SK-N-SH treated with all-trans-retinoic acid at 6 μM for 48 hours (cell line): Measurements from ENCODE around the gene ZGLP1.

Experiments used
- ATAC-seq: fragments of 200-7000 bp; cut with Tn5 transposase; 3 replicates; pipeline ENCODE4 v1.9.1; 2020; ENCODE audit warnings: mild to moderate bottlenecking, moderate library complexity
- ARNTL ChIP-seq: fragments of 450-650 bp; formaldehyde crosslinking; IDR thresholded peaks from 2 replicates; pipeline ENCODE4 v1.5.0; 2020; ENCODE audit warnings: low read depth, mild to moderate bottlenecking, moderate library complexity, borderline replicate concordance
- BACH2 ChIP-seq: fragments of 250-450 bp; sonication (Bioruptor Pico); IDR thresholded peaks from 2 replicates; pipeline ENCODE4 v1.9.0; 2021; ENCODE audit warnings: mild to moderate bottlenecking, borderline replicate concordance
- CREB5 ChIP-seq: fragments of 250-450 bp; sonication (Bioruptor Pico); IDR thresholded peaks from 2 replicates; pipeline ENCODE4 v1.5.1; 2020; ENCODE audit warnings: low read depth, mild to moderate bottlenecking, moderate library complexity
- CSDC2 ChIP-seq: fragments of 250-450 bp; sonication (Bioruptor Pico); IDR thresholded peaks from 2 replicates; pipeline ENCODE4 v1.5.0; 2020; ENCODE audit warnings: mild to moderate bottlenecking, moderate library complexity
- CSRNP3 ChIP-seq: fragments of 250-450 bp; sonication (Bioruptor Pico); IDR thresholded peaks from 2 replicates; pipeline ENCODE4 v1.5.1; 2021; ENCODE audit warnings: mild to moderate bottlenecking, moderate library complexity
- ESRRG ChIP-seq: fragments of 250-450 bp; sonication (Bioruptor Pico); IDR thresholded peaks from 2 replicates; pipeline ENCODE4 v1.6.1; 2021; ENCODE audit warnings: mild to moderate bottlenecking
- GLIS3 ChIP-seq: fragments of 250-450 bp; sonication (Bioruptor Pico); IDR thresholded peaks from 2 replicates; pipeline ENCODE4 v1.5.0; 2020; ENCODE audit warnings: mild to moderate bottlenecking, moderate library complexity
- ISL1 ChIP-seq: fragments of 250-450 bp; sonication (Bioruptor Pico); IDR thresholded peaks from 2 replicates; pipeline ENCODE4 v2.1.2; 2022; ENCODE audit warnings: mild to moderate bottlenecking, moderate library complexity
- OSR1 ChIP-seq: fragments of 250-450 bp; sonication (Bioruptor Pico); IDR thresholded peaks from 2 replicates; pipeline ENCODE4 v1.8.0; 2022; ENCODE audit warnings: moderate library complexity, mild to moderate bottlenecking, inconsistent platforms
- PATZ1 ChIP-seq: fragments of 250-450 bp; sonication (Bioruptor Pico); IDR thresholded peaks from 2 replicates; pipeline ENCODE4 v1.8.0; 2020; ENCODE audit warnings: mild to moderate bottlenecking, moderate library complexity, borderline replicate concordance
- PPARA ChIP-seq: fragments of 250-450 bp; sonication (Bioruptor Pico); IDR thresholded peaks from 2 replicates; pipeline ENCODE4 v1.5.0; 2020; ENCODE audit warnings: mild to moderate bottlenecking, borderline replicate concordance
- RARB ChIP-seq: fragments of 250-450 bp; sonication (Bioruptor Pico); IDR thresholded peaks from 2 replicates; pipeline ENCODE4 v1.8.0; 2021; ENCODE audit warnings: mild to moderate bottlenecking, moderate library complexity
- SNAI2 ChIP-seq: fragments of 250-450 bp; sonication (Bioruptor Pico); IDR thresholded peaks from 2 replicates; pipeline ENCODE4 v1.5.0; 2020; ENCODE audit warnings: mild to moderate bottlenecking, moderate library complexity
- TOX ChIP-seq: fragments of 250-450 bp; sonication (Bioruptor Pico); IDR thresholded peaks from 2 replicates; pipeline ENCODE4 v1.8.0; 2021; ENCODE audit warnings: mild to moderate bottlenecking, moderate library complexity, borderline replicate concordance
- TSHZ2 ChIP-seq: fragments of 250-450 bp; sonication (Bioruptor Pico); IDR thresholded peaks from 2 replicates; pipeline ENCODE4 v1.5.0; 2020; ENCODE audit warnings: mild to moderate bottlenecking, moderate library complexity
- ZC3H10 ChIP-seq: fragments of 250-450 bp; sonication (Bioruptor Pico); IDR thresholded peaks from 2 replicates; pipeline ENCODE4 v1.5.1; 2021; ENCODE audit warnings: mild to moderate bottlenecking, moderate library complexity
- ZFP30 ChIP-seq: fragments of 450-650 bp; formaldehyde crosslinking; IDR thresholded peaks from 2 replicates; pipeline ENCODE4 v1.5.0; 2022; ENCODE audit warnings: mild to moderate bottlenecking, moderate library complexity
- ZNF565 ChIP-seq: fragments of 450-650 bp; formaldehyde crosslinking; conservative IDR thresholded peaks from 2 replicates; pipeline ENCODE4 v1.5.0; 2020; ENCODE audit warnings: low read depth, mild to moderate bottlenecking, moderate library complexity
- ZNF70 ChIP-seq: fragments of 450-650 bp; formaldehyde crosslinking; IDR thresholded peaks from 2 replicates; pipeline ENCODE4 v1.5.0; 2020; ENCODE audit warnings: mild to moderate bottlenecking, moderate library complexity
- ZNF8 ChIP-seq: fragments of 450-650 bp; formaldehyde crosslinking; IDR thresholded peaks from 2 replicates; pipeline ENCODE4 v1.5.0; 2020; ENCODE audit warnings: mild to moderate bottlenecking, moderate library complexity

ZGLP1 gene

GRCh38 chr19:10295847-10296591 lies 13.6 kb downstream of the ZGLP1 start:
- no peak for TF ChIP-seq ZFP30
- no peak for TF ChIP-seq CSRNP3 (CRISPR knock-in tag)
- TF ChIP-seq RARB (CRISPR knock-in tag) = no peak
- TF ChIP-seq ARNTL (CRISPR knock-in tag) = no peak
- no peak for TF ChIP-seq ZC3H10 (CRISPR knock-in tag)
- no peak for ATAC-seq

GRCh38 chr19:10295305-10295846 lies 14.2 kb downstream of the ZGLP1 start:
- no peak for ATAC-seq
- no peak for TF ChIP-seq CSDC2 (CRISPR knock-in tag)
- TF ChIP-seq TSHZ2 = no peak
- TF ChIP-seq RARB (CRISPR knock-in tag) = no peak
- TF ChIP-seq ZNF70 (CRISPR knock-in tag) = no peak
- TF ChIP-seq SNAI2 = no peak
- no peak for TF ChIP-seq ARNTL (CRISPR knock-in tag)
- TF ChIP-seq CSRNP3 (CRISPR knock-in tag) = no peak
- no peak for TF ChIP-seq OSR1 (CRISPR knock-in tag)
- TF ChIP-seq ISL1 (CRISPR knock-in tag) = no peak
- TF ChIP-seq PATZ1 (CRISPR knock-in tag) = no peak

- ATAC-seq = no peak
- TF ChIP-seq ZNF8 (no peak), ARNTL (CRISPR knock-in tag) (no peak), BACH2 (no peak), RARB (CRISPR knock-in tag) (no peak), GLIS3 (CRISPR knock-in tag) (no peak), CSRNP3 (CRISPR knock-in tag) (no peak), ESRRG (CRISPR knock-in tag) (no peak), CREB5 (CRISPR knock-in tag) (no peak), PATZ1 (CRISPR knock-in tag) (no peak), ZNF565 (CRISPR knock-in tag) (no peak), TSHZ2 (no peak), ISL1 (CRISPR knock-in tag) (no peak), ZFP30 (no peak), CSDC2 (CRISPR knock-in tag) (no peak), OSR1 (CRISPR knock-in tag) (no peak), TOX (CRISPR knock-in tag) (no peak), ZNF70 (CRISPR knock-in tag) (no peak), PPARA (CRISPR knock-in tag) (no peak), SNAI2 (no peak)
- TF ChIP-seq, all 23 proteins: peak for 0
Observed at GRCh38 chr19:10294368-10294697, 15.3 kb downstream of the ZGLP1 start.
